Neural cell (in vitro differentiated cells): ENCODE results near the gene PACSIN2.

Experiments
- EP300 ChIP-seq: fragments of 450-650 bp; conservative IDR thresholded peaks from 2 replicates; pipeline ENCODE4 v1.6.1; 2014; ENCODE audit warnings: antibody characterized with exemption, mild to moderate bottlenecking, moderate library complexity; ENCODE audit not compliant: poor library complexity, severe bottlenecking
- EZH2 ChIP-seq: fragments of 200-600, 300-800 bp; shearing (Covaris generic), sonication (generic); IDR thresholded peaks from 2 replicates; pipeline ENCODE4 v1.6.1; 2014; ENCODE audit warnings: antibody characterized with exemption, low read length, borderline replicate concordance, mild to moderate bottlenecking; ENCODE audit not compliant: insufficient read depth, poor library complexity, severe bottlenecking
- POLR2AphosphoS5 ChIP-seq: IDR thresholded peaks from 2 replicates; pipeline ENCODE4 v1.6.1; 2012
- RAD21 ChIP-seq: fragments of 450-650 bp; conservative IDR thresholded peaks from 2 replicates; pipeline ENCODE4 v1.6.1; 2014; ENCODE audit warnings: antibody characterized with exemption, mild to moderate bottlenecking, moderate library complexity
- SMC3 ChIP-seq: fragments of 450-650 bp; conservative IDR thresholded peaks from 2 replicates; pipeline ENCODE4 v1.6.1; 2014; ENCODE audit warnings: antibody characterized with exemption, mild to moderate bottlenecking, moderate library complexity; ENCODE audit not compliant: poor library complexity
- TAF1 ChIP-seq: IDR thresholded peaks from 2 replicates; pipeline ENCODE4 v1.6.1; 2012; ENCODE audit warnings: low read depth
- TF ChIP-seq, protein P1 (sequence below): fragments of 450-650 bp; IDR thresholded peaks from 2 replicates; pipeline ENCODE4 v1.5.1; 2014; ENCODE audit warnings: antibody characterized with exemption, mild to moderate bottlenecking, moderate library complexity; ENCODE audit not compliant: poor library complexity, severe bottlenecking
- TF ChIP-seq, protein P2 (sequence below): IDR thresholded peaks from 2 replicates; pipeline ENCODE4 v1.6.1; 2012; ENCODE audit warnings: borderline replicate concordance

DNA sequence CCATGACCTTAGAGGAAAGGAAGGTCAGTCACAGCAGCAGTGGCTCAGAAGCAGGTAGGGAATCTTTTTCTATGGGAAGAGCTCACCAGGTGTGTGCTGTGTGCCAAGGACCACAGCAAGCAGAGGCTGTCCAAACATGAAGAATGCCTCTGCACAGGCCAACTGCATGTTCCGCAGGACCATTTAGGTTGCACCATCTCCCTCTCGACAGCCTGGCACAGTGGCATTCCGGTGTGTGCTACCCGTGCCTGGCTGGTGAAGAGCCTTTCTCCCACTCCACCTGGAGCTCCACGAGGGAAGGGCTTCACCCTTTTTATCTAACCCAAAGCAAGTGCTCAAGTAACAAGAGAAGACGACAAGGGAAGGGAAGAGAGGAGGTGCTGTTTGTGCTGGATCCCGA is 76.5 kb downstream of the PACSIN2 start:
- TF ChIP-seq EZH2: no peak
- TF ChIP-seq, protein P1, sequence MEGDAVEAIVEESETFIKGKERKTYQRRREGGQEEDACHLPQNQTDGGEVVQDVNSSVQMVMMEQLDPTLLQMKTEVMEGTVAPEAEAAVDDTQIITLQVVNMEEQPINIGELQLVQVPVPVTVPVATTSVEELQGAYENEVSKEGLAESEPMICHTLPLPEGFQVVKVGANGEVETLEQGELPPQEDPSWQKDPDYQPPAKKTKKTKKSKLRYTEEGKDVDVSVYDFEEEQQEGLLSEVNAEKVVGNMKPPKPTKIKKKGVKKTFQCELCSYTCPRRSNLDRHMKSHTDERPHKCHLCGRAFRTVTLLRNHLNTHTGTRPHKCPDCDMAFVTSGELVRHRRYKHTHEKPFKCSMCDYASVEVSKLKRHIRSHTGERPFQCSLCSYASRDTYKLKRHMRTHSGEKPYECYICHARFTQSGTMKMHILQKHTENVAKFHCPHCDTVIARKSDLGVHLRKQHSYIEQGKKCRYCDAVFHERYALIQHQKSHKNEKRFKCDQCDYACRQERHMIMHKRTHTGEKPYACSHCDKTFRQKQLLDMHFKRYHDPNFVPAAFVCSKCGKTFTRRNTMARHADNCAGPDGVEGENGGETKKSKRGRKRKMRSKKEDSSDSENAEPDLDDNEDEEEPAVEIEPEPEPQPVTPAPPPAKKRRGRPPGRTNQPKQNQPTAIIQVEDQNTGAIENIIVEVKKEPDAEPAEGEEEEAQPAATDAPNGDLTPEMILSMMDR: no peak
- TF ChIP-seq, protein P2, sequence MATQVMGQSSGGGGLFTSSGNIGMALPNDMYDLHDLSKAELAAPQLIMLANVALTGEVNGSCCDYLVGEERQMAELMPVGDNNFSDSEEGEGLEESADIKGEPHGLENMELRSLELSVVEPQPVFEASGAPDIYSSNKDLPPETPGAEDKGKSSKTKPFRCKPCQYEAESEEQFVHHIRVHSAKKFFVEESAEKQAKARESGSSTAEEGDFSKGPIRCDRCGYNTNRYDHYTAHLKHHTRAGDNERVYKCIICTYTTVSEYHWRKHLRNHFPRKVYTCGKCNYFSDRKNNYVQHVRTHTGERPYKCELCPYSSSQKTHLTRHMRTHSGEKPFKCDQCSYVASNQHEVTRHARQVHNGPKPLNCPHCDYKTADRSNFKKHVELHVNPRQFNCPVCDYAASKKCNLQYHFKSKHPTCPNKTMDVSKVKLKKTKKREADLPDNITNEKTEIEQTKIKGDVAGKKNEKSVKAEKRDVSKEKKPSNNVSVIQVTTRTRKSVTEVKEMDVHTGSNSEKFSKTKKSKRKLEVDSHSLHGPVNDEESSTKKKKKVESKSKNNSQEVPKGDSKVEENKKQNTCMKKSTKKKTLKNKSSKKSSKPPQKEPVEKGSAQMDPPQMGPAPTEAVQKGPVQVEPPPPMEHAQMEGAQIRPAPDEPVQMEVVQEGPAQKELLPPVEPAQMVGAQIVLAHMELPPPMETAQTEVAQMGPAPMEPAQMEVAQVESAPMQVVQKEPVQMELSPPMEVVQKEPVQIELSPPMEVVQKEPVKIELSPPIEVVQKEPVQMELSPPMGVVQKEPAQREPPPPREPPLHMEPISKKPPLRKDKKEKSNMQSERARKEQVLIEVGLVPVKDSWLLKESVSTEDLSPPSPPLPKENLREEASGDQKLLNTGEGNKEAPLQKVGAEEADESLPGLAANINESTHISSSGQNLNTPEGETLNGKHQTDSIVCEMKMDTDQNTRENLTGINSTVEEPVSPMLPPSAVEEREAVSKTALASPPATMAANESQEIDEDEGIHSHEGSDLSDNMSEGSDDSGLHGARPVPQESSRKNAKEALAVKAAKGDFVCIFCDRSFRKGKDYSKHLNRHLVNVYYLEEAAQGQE: no peak
- no peak for TF ChIP-seq SMC3
- no peak for TF ChIP-seq POLR2AphosphoS5
- TF ChIP-seq TAF1: no peak
- no peak for TF ChIP-seq RAD21
- TF ChIP-seq EP300: no peak
